ENCODE data around the gene TIAM2.

TIAM2 gene

DNA sequence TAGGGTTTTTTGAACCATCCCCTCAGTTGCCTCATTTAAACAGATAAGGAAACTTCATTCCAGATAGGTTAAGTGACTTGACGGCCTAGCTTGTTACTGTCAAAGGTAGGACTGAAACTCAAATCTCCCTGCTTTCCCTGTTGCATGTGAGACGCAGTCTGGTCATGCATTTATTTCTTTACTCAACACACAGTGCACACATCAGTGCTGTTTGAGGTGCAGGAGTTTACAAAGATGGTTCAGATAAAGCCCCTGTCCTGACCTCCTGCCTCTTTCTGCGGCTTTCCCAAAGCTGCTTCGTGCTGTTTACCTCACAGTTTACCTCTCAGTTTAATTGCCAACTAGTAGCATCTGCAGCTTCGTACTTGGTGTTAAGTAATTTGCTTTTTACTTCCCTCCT lies 26.6 kb downstream of the TIAM2 start:
- no peak for DNase-seq
- intact Hi-C loops (cut with DNase I): no loop called here

DNA sequence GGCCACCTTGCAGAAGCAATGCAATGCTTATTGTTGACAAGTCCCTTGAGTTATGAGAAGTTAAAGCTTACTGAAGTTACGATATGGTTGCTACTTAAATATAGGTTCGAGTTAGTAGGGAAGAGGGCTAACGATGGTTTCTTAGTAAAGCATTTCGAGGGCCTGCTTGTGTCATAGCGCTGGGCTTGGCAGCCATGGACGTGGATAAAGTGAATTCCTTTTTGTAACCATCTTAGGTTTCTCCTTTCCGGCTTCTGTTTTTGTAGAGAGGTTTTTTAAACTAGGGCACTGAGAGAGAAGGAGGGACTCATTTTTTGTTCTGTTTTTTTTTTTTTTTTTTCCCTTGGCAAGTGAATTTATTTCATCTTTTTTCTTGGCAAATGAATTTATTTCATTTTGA lies 27.6 kb downstream of the TIAM2 start:
- DNase-seq: no peak
- intact Hi-C loops (cut with DNase I): no loop called here

DNA sequence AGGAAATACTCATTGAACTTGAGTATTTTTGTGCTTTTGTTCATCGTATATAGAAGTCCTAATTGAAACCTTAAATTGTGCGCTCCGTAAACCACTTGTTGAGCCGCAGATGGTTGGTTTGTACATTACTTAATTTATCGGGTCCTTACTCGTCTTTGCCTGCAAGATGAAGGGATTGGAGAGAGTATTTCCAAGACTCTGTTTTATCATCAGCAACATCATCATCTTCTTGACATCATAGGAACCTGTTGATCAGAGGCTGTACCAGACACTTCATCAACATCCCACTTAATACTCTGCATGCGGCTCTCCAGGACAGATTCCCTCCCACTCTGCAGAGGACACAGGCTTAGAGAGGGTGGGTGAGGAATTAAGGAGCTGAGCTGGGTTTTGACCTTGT lies 28.6 kb downstream of the TIAM2 start:
- intact Hi-C loops (cut with DNase I): no loop called here
- DNase-seq: no peak

DNA sequence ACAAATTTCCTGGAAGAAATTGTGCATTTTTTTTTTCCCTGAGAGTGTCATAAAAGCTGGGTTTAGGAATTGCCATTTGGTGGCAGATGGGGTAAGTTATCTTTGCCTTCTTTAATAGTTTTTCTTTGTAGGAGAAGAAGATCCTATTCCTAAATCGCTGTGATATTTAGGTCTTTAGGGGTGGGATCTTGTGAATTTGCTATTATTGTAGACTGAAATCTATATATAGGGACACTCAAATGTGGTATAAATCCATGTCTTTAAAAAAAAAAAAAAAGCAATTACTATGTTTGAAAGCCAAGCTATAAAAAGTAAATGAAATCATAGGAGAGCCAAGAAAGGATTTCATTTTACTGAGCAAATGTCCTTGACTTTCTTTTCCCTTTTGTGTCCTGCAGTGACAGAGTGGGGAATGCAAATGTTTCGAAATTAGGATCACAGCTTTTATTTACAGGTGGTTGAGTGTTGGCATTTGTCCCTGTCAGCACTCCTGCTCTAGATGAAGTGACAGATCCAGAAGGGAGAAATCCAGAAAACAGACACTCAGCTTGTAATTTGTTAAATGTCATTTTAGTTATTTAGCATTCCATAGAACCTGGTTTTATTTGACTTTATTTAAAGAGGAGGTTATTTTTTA lies 29.4 kb downstream of the TIAM2 start:
- intact Hi-C loops (cut with DNase I): no loop called here
- no peak for DNase-seq

DNA sequence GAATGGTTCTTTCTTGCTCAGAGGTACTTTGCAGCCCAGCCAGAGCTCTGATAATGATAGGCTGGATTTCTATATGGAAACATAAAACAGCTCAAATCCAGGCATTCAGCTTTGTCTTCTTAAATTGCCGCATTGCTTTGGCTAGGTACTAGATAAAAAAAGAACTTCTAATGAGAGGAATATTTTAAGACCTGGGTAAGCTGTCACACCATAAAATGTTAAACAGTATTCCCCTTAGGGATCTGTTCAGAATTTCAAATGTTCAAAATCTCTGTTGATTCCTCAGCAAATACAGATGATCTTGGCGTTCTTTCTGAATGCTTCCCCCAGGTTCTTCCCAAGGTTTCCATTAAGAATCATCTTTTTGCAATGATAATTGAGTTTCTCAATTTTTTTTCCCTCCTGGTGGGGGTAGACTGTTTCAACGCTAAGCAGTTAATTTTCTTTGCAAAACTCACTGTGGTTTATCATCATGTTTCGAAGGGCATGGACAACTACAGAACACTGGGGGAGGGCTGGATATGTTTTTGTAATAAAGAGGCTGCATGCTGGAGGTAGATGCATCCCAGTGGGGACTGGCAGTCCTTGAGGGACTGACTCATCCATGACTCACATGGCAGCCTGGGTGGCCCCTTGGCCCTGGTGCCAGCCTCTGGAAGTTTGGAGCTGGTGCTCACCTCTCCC lies 31.0 kb downstream of the TIAM2 start:
- DNase-seq: peak in 1 of 10 donors; percentile 15
- intact Hi-C loops (cut with DNase I): no loop called here

DNA sequence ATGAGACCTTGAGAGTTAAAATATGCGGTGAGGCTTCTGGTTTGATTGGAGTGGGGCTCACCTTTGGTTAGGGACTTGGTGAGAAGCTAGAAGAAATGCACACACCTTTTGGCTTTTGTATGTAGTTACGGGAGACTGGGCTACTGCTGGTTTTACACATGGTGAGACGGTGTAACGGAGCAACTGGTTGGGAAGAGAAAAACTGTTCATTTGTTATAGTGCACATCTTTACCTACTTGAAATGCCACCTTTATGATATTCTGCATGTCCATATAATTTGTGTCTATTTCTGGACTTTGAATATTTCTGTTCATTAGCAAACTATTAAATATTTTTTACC lies 31.6 kb downstream of the TIAM2 start:
- no peak for DNase-seq
- intact Hi-C loops (cut with DNase I): no loop called here

DNA sequence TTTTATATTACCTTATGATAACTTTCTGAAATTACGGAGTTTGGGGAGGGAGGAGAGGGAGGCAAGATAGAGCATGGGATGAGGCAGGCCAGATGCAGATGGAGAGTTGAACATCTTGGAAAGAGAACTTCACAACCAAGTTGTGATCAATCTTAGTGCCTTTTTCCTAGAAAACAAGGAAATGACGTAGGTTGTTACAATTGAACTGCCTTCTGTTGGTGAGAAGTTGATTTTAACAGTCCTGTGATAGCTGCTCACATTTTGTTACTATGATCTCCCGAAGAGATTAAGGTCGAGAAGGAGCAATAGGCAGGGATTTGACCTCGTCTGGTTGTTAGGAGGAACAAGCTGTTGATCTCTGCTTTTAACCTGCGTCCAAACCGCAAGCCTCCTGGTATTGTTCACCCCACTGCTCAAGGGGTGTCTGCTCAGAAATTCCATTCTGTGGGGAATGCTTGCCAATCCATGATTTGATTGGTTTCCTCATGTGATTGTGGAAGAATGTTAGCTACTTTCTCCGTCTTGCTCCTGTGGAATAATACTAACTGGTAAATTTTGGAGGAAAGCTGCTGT lies 35.1 kb downstream of the TIAM2 start:
- intact Hi-C loops (cut with DNase I): no loop called here
- DNase-seq: no peak

DNA sequence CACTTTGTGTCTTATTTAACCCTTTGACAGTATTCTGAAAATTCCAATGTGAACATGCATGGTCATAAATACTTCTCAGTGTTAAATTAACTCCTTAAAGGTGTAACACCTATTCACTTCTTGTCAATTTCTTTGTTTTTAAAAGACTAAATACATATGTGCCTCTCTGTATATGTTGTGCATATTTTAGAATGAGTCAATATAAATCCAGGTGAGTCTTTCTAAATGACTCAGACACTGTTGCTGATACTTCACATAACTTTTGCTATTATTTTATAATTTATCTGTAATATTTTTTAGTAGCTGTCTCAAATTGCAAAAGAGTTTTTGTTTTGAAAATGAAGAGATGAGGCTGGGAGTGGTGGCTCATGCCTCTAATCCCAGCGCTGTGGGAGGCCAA lies 36.0 kb downstream of the TIAM2 start:
- intact Hi-C loops (cut with DNase I): no loop called here
- DNase-seq: no peak

DNA sequence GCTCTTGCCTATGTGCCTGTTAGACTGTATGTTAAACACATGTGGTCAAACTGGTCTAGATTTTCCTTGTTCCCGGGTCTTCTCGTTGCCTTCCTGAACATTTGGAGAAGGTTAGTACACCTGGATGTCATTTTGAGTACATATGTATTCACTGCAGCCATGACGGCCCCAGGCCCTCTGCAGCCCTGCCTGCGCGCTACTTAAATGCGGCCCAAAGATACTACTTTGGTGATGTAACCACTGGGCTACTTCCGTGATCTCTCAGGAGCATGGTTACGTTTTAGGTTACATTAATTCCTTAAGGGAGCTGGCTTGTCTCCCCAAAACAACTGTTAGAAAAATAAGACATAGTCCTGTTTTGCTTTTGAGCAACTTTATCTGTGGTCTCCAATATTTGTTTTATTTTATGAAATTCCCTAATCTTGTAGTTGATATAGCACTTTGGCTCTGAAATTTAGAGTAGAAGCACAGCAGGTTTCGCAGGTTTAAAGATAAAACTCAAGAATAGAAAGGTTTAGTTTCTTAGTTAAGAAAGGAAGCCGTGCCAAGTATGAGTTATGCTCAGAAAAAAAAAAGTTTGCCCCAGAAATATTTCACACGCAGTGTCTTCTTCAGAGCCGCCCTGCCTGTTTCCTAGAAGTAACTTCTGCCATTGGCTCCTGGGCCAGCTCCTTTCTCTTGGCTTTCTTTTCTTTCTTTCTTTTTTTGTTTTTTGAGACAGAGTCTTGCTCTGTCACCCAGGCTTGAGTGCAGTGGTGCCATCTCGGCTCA lies 38.1 kb downstream of the TIAM2 start:
- DNase-seq: no peak
- intact Hi-C loops (cut with DNase I): no loop called here

DNA sequence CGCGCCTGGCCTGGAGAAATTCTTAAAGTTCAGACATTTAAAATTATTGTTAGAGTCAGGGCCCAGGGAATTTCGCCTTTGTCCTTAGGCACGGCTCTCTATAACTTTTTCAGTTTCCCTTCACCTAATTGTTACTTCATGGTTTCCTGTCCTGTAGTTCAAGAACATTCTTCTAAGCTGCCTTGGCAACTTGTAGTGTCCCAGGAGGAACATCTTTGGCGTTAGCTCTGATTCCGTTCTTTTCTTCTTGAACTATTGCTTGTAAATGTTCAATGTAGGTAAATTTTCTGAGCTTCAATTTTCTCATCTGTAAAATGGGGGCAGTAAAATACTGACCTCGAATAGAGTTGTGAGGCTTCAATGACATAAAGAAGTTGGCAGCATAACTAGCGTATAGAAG lies 41.8 kb downstream of the TIAM2 start:
- intact Hi-C loops (cut with DNase I): no loop called here
- DNase-seq: no peak

DNA sequence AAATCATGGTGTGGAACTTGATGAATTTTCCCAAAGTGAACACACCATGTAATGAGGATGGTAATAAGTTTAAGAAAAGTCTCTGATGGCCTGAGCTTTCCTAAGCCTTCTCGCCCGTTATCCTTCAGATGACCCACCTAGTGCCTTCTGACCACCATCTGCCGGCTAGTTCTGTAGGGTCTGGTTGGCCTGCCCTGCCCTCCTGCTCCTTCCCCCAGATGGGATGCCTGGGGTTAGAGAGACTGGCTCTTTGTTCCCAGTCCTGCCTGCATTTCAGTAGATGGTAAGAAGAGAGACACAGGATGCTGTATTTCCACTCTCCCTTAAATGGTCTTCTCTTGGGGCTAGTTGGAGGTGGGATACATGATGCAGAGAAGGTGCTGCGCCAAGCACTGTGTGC lies 43.0 kb downstream of the TIAM2 start:
- intact Hi-C loops (cut with DNase I): no loop called here
- DNase-seq: no peak

DNA sequence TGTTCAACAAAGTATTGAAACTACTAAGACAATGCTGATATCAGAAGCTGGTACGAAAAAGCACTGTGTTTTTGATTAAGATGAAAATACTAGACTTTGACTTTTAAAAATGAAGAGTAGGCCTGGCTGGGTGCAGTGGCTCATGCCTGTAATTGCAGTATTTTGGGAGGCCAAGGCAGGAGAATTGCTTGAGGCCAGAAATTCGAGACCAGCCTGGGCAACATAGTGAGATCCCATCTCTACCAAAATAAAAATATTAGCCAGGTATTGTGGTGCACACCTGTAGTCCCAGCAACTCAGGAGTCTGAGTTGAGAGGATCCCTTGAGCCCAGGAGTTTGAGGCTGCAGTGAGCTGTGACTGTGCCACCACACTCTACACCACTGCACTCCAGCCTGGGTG lies 43.4 kb downstream of the TIAM2 start:
- intact Hi-C loops (cut with DNase I): no loop called here
- no peak for DNase-seq

DNA sequence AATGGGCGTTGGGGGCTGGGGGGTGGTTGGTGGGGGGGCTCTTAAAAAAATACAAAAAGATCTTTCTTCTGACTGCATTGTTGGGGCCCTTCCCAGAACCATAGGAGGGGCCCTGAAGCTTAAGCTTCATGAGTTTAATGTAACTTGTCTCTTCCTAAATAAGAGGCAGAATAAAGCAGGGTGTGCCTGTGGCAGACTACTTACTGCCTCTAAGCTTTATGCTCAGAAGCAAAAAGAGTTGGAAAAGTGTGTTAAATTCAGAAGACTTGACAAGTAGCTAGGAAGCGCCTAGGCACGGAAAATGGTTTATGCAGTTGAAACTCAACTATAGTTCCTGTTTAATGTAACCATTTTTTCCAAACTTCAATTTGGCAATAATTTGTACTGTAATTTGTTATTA lies 44.5 kb downstream of the TIAM2 start:
- intact Hi-C loops (cut with DNase I): no loop called here
- DNase-seq: no peak

DNA sequence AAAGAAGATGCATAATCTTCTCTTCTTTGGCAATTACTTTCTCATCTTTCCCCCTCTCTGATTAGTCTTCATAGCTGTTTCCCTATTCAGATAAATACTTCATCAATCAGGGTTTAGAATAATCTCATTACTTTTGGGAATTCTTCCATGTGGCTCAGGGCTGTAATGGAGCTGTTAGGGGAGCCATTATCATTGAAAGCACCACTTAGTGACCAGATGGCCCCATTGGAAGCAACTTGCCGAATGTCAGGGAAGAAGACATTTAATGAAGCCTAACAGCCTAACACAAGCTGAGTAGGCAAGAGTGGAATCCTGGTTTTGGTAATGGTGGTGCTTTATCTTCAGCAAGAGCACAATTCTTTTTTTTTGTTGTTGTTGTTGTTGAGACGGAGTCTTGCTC lies 45.0 kb downstream of the TIAM2 start:
- no peak for DNase-seq
- intact Hi-C loops (cut with DNase I): no loop called here

DNA sequence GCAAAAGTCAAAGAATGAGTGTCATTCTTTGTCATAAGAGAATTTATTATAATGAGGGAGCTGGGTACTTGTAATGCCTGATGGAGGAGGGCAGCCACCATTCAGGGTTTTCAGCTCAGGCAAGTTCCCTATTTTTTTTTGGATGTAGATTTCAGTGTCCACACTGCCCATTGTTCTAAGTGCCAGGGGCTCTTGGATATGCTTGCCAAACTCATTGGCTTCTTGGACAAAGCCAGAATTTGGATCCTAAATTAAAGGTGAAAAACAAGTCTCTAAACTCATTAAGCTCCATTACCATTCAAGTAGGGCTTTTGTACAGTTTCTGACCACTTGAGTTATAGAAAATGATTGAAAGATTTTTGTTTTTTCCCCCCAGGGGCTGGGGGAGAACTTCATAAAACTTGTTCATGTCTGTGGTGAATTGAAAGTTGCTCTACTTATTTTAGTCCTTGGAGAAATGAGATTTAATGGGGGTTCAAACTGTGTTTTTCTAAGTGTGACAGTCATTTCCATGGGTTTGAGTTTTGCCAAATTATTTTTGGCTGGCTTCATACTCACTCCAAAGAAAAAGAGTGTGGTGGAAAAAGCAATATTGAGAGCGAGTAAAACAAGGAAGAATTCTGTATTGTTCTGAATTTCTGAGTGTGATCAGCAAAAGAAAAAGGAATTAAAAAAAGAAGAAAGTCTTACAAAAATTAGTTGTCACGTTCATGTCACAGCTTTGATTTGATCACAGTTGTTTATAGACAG lies 46.0 kb downstream of the TIAM2 start:
- intact Hi-C loops (cut with DNase I): no loop called here

DNA sequence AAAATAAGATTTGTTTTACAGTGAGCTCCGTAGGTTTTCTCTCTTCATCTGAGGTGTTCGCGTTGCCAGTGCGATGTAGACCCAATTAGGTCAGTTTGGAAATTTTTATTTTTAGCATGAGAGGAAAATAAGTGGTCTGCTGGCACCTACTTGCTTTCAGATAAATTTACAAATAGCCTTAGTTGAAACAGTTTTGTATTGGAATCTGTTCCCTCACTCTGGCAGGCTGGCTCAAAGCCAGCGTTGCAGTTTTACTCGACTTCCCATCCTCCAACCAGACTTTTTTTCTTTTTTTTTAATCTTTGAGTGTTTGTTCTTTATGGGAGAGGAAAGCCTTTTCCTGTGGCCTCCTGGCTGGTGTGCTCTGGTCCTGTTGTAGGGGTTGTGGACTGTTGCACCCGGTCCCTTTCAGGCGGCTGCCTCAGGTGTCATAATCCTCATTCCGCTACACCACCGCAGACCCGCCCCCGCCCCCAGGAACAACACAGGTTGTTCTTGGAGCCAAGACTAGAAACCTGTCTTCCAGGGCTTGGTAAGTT lies 46.7 kb downstream of the TIAM2 start:
- no peak for DNase-seq
- intact Hi-C loops (cut with DNase I): no loop called here

More for the DNA sequence above, 46.0 kb downstream of the TIAM2 start:
- DNase-seq: no peak

DNA sequence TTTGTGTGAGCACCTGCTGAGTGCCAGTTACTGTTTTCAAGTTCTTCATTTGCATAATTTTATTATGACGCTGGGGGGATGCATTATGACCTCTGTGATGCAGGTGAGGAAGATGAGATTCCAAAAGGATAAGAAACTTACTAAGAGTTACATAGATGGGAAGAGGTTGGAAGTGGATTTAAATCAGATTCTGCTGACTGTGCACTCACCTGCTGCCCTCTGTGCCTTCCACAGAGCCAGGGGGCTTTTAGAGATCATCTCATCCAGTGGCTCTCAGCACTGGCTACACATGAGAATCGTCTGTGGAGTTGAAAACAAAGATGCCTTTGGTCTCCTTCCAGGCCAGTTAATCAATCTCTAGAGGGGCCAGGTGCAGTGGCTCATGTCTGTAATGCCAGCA lies 47.9 kb downstream of the TIAM2 start:
- intact Hi-C loops (cut with DNase I): no loop called here

DNA sequence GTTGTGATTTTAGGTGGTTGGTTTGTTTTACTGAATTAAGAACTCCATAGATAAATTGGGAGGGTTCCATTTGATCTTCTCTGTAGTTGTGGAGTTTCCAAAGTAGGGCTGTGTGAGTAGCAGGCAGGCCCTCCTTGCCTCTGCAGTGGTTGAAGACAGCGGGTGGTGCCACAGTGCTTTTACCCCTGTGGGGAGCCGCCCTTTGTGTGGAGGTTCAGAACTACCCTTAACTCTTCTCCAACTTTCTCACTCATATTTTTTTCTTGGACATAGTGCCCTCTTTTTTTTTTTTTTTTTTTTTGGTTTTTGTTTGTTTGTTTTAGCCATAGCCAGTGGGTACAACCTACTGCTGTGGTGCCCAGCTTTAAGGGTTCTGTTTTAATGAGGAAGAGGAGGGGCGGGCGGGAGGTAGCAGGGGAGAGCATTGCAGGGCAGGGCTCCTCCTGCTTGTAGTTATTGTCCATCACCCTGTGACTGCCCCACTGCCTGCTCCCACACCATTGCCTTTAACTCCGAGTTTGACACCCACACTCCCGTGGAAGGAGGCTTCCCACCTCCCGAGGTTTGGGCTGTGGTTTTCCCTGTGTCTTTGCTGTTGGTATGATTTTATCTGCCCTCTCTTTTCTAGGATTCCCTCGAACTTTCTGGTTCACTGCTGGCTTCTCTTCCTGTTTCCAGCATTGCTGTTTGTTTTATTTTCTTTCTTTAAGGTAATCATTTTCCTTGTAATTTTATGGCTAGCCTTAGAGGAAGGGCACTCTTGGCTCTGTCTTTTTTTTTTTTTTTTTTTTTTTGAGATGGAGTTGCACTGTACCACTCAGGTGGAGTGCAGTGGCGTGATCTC lies 50.7 kb downstream of the TIAM2 start:
- intact Hi-C loops (cut with DNase I): no loop called here

More for the DNA sequence above, 47.9 kb downstream of the TIAM2 start:
- no peak for DNase-seq

DNA sequence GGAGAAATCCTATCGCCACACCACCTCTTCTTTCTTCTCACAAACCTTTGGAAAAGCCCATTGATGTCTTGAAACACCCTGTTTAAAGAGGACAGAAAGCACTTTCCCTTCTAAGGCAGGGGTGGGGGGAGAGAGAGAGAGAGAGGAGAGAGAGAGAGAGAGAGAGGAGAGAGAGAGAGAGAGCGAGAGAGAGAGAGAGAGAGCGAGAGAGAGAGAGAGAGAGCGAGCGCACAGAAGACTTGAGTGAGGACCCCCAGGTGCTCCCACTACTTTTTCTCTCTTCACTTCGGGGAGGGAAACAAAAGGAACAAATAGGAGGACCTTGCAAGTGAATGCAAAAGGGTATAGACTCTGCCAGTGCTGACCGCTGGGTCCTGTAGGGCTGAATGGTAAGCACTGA lies 52.4 kb downstream of the TIAM2 start:
- no peak for DNase-seq
- intact Hi-C loops (cut with DNase I): no loop called here

More for the DNA sequence above, 50.7 kb downstream of the TIAM2 start:
- DNase-seq: no peak

DNA sequence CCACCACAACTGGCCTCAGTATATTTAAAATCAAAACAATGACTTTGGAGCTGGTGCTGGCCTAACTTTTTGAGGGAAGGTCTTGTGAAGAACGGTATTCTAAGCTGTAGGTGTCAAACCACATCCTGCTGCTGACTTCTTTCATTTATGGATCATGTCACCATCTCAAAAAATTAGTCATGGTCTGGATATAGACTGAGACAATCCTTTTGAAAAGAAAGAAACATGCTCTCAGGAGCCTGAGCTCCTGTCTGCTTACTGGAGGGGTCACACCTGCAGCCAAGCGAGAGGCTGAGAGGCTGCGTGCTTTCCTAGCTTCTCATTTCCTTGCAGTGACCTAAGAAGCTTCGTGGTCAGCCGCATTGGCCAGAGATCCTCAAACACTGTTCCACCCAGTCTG lies 55.2 kb downstream of the TIAM2 start:
- DNase-seq: no peak
- intact Hi-C loops (cut with DNase I): no loop called here
